Suprapubic skin (tissue), 4 donors: ENCODE results near the gene CEP170B.

Experiments
- CTCF ChIP-seq, 2 donors: fragments of 200-600 bp in 1 of 2; fragments of 450-650 bp in 1 of 2; sonication (generic) in 1 of 2; IDR thresholded peaks; one replicate each; pipeline ENCODE4 v1.5.1; 2016 to 2019; ENCODE audit warnings: antibody characterized with exemption in 2 of 2, mild to moderate bottlenecking in 1 of 2, moderate library complexity in 1 of 2
- EP300 ChIP-seq: sonication (generic); formaldehyde crosslinking; IDR thresholded peaks from one replicate; pipeline ENCODE4 v1.6.1; 2017; ENCODE audit warnings: antibody characterized with exemption
- POLR2A ChIP-seq, 2 donors: fragments of 450-650 bp; IDR thresholded peaks; one replicate each; pipeline ENCODE4 v1.6.1; 2017; ENCODE audit warnings: antibody characterized with exemption in 2 of 2, mild to moderate bottlenecking in 2 of 2, moderate library complexity in 2 of 2
- POLR2AphosphoS5 ChIP-seq, 3 donors: sonication (generic); formaldehyde crosslinking; IDR thresholded peaks; one replicate each; pipeline ENCODE4 v1.6.1; 2017; ENCODE audit warnings: antibody characterized with exemption in 3 of 3

GRCh38 chr14:104895786-104896661 lies 31.0 kb downstream of the CEP170B start:
- no peak for TF ChIP-seq POLR2A (IDR thresholded peaks at IDR 0.05)
- no peak for TF ChIP-seq CTCF (IDR thresholded peaks at IDR 0.05)
- no peak for TF ChIP-seq POLR2AphosphoS5 (IDR thresholded peaks at IDR 0.05)
- TF ChIP-seq EP300: no peak
